ENCODE results near the gene CCDC85A. TPM values are rescaled to one million over a fixed set of nuclear protein-coding genes. Genes with fewer than 3 reads are reported as not detected.

The CCDC85A gene
- polyA plus RNA-seq, 1 of the 3 experiments (the other 2 are of a cell fraction), result 48.7 TPM

DNA sequence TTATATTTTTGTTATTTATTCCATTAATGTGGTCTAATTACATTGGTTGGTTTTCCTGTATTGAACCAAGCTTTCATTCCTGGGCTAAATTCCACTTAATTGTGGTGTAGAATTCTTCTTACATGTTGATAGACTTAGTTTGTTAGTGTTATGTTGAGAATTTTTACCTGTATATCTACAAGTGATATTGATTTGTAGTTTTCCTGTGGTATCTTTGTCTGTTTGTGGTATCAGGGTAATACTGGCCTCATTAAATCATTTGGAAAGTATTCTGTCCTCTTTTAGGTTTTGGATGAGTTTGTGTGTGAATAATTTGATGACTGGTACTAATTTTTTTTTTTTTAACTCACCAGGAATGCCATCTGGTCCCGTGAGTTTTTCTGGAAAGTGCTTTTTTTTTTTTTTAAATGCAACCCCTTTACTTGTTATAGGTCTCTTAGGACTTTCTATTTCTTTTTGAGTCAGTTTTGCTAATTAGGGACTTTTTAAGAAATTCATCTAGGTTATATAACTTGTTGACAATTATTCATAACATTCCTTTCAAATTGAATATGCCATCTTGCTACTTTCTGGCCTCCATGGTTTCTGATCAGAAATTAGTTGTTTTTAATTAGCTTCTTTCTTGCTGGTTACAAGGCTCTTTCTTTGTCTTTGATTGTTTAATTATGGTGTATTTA is 232.8 kb downstream of the CCDC85A start (continued):
- TF ChIP-seq TCF12 (IDR thresholded peaks at IDR 0.05) (no peak), CHD2 (IDR thresholded peaks at IDR 0.05; ENCODE audit: low read length, partially characterized antibody) (no peak), SIN3A (IDR thresholded peaks at IDR 0.05; ENCODE audit: borderline replicate concordance, low read depth, low read length) (no peak), FOXM1 (IDR thresholded peaks at IDR 0.05; ENCODE audit: low read depth) (no peak)

Small RNAs within 50 kb of the gene (small RNA-seq; reads per million reads assigned to genes)
- 0 to 2.3 (median 0) reads per million in 7 experiments for gene RNA5SP93

All from SK-N-SH (cell line).